Dedifferentiated amniotic fluid mesenchymal stem cell (primary cell): ENCODE results near the gene MOV10.
A peak's percentile ranks its signal among the peaks of the same experiment; 100 is the strongest.

Source experiments
- DNase-seq: peaks from one replicate; pipeline ENCODE4 v3.0.0-alpha.2; 2016; ENCODE audit errors: extremely low spot score

Gene MOV10

DNA sequence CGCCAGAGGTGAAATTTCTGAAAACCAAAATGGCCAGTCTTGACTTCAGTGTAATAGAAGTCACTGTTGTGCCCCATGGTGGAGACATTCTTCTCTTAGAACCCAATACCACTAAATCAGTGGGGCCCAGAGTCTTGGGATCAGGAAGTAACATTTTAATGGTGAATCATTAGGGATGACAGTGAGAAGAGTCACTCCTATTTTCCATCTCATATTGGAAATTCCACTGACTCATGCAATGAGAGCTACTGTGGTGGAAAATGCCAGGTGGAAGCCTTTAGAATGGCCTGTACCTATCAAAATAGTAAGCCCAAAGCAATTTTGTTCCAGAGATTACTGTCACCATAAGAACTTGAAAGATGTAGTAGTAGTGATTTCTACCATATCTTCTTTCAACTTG is 61.3 kb downstream of the MOV10 start:
- DNase-seq = peak; percentile 30

- no peak for DNase-seq
These were observed 63.1 kb downstream of the MOV10 start for GRCh38 chr1:112737573-112737972.

- DNase-seq = no peak
These were observed 68.9 kb downstream of the MOV10 start for GRCh38 chr1:112743174-112744008.

- no peak for DNase-seq
These were observed 69.6 kb downstream of the MOV10 start for GRCh38 chr1:112744009-112744578.

GRCh38 chr1:112748396-112748795 is 73.9 kb downstream of the MOV10 start:
- no peak for DNase-seq
